IPS-18c (cell line): ENCODE measurements around the gene GMPPB.
"Not testable (repeated sequence)": the region's sequence is repeated elsewhere in the genome, so short reads cannot be mapped to it uniquely, and the experiment has no call there.

Source experiments
- H3K4me3 ChIP-seq: 2 replicates; pipeline ENCODE4 v1.7.0; 2013; ENCODE audit warnings: low read depth, mild to moderate bottlenecking, low read length, moderate library complexity; ENCODE audit not compliant: insufficient read depth
- H3K9me3 ChIP-seq: one replicate; pipeline ENCODE4 v1.6.1; 2013; ENCODE audit warnings: mild to moderate bottlenecking, low read length, moderate library complexity; ENCODE audit not compliant: control insufficient read depth, insufficient read depth

Gene GMPPB

GRCh38 chr3:49723628-49724551 is at the start of gene GMPPB:
Gene GMPPB (minus strand): TSS chr3:49723951. CDS start chr3:49723726, 225 bp downstream.
- H3K9me3 ChIP-seq, result no peaks in the 10 kb centered on the region
- peak within 1 kb of the TSS; percentile 86 for H3K4me3 ChIP-seq

DNA sequence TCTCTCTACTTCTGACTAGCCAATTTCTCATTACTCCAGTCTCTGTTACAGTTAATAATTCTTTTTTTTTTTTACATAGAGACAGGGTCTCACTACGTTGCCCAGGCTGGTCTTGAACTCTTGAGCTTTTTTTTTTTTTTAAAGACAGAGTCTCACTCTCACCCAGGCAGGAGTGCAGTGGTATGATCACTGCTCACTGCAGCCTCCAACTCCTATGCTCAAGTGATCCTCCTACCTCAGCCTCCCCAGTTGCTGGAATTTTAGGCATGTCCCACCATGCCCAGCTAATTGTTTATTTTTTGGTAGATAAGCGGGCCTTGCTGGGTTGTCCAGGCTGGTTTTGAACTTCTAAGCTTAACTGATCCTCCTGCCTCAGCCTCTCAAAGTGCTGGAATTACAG is 49.0 kb upstream of the GMPPB start:
- Histone ChIP-seq H3K4me3 (no peak overlapping the region), H3K9me3 (no peaks in the 10 kb centered on the region)

DNA sequence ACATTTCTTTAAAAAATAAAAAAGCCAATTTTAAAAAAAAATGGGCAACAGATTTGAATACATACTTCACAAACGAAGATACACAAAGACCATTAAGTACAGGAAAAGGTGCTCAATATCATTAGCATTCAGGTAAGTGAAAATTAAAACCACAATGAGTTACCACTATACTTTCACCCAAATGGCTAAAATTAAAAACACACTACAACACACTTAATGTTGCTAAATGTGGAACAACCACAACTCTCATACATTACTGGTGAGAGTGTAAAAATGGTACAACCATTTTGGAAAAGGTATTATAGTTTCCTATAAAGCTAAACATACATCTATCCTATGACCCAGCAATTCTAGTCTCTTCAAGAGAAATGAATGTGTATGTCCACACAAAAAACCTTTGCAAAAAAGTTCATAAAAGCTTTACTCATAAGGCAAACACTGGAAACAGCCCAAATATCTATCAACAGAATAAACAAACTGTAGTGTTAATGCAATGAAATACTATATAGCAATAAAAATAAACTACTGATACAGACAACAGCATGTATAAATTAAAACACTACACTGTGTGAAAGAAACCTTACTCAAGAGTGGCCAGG is 47.7 kb upstream of the GMPPB start:
- H3K9me3 ChIP-seq, result no peaks in the 10 kb centered on the region
- H3K4me3 ChIP-seq, result no peak overlapping the region

DNA sequence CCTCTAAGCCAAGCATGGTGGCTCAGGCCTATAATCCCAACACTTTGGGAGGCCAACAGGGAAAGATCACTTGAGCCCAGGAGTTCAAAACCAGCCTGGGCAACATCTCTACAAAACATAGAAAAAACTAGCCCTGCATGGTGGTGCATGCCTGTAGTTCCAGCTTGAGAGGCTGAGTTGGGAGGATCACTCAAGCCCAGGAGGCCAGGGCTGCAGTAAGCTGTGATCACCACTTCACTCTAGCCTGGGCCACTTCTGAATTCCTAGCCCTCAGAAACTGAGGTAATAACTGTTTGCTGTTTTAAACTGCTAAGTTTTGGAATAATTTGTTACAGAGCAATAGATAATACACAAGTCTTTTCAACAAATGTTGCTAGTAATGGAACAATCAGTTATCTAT is 46.2 kb upstream of the GMPPB start:
- no peaks in the 10 kb centered on the region for H3K9me3 ChIP-seq
- H3K4me3 ChIP-seq, result no peak overlapping the region

DNA sequence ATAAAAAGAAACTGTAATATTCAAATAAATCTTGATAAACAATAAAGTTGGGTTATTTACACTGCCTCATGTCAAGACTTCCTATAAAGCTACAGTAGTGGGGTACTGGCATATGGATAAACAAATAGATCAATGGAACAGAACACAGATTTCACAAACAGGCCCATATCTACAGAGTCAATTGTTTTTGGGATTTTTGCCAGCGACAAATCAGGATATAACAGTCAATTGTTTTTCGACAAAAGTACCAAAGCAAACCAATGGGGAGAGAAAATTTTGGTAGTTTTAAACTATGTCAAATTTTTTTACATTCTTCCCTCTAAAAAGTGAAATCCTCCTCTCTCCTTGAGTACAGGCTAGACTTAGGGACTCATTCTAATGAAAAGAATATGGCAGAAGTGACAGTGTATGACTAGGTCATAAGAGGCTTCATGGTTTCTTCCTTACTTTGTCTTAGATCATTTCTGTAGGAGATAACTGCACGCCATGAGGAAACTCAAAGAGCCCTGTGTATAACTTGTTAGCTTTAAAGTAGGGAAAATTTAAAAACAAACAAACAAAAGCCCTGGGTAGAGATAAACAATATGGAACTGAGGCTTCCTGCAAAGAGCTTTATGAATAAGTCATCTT is 45.6 kb upstream of the GMPPB start:
- Histone ChIP-seq H3K9me3 (no peaks in the 10 kb centered on the region), H3K4me3 (no peak overlapping the region)

DNA sequence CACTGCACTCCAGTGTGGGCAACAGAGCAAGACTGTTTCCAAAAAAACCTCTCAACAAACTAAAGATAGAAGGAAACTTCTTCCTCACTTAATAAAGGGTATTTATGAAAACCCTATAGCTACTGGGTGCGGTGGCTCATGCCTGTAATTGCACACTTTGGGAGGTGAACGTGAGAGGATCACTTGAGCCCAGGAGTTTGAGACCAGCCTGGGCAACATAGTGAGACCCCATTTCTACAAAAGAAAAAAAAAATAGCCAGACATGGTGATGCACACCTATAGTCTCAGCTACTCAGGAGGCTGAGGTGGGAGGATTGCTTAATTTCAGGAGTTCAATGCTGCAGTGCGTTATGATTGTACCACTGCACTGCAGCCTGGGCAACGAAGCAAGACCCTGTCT is 40.2 kb upstream of the GMPPB start:
- Histone ChIP-seq H3K9me3 (no peaks in the 10 kb centered on the region), H3K4me3 (no peak overlapping the region)

DNA sequence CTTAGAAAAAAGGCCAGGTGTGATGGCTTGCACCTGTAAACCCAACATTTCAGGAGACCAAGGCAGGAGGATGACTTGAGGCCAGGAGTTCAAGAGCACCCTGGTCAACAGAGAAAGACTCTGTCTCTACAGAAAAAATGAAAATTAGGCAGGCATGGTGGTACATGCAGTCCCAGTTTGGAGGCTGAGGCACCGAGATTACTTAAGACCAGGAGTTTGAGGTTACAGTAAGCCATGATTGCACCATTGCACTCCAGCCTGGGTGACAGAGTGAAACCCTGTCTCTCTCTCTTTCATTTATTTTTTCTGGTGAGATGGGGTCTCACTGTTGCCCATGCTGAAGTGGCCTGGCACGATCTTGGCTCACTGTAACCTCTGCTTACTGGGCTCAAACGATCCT is 37.9 kb upstream of the GMPPB start:
- Histone ChIP-seq H3K4me3 (no peak overlapping the region), H3K9me3 (no peaks in the 10 kb centered on the region)

- no peaks in the 10 kb centered on the region for H3K9me3 ChIP-seq
- no peak overlapping the region for H3K4me3 ChIP-seq
Observed at GRCh38 chr3:49759226-49759625, 35.5 kb upstream of the GMPPB start.

DNA sequence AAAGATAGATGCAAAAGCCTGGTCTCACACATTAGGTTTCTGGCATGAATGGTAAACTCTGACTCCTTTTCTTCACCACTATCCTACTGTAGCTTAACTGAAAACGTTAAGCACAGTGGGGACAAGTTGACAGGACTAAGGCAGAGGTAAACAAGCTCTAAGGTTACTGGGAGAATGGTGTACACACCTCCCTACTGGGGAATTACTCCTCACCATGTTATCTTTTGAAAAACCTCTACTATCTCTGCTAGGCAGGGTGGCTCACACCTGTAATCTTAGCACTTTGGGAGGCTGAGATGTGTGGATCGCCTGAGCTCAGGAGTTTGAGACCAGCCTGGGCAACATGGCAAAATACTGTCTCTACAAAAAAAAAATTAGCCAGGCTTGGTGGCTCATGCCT is 33.4 kb upstream of the GMPPB start:
- no peak overlapping the region for H3K4me3 ChIP-seq
- no peaks in the 10 kb centered on the region for H3K9me3 ChIP-seq

GRCh38 chr3:49756036-49756435 is 32.3 kb upstream of the GMPPB start:
- no peaks in the 10 kb centered on the region for H3K9me3 ChIP-seq
- H3K4me3 ChIP-seq, result no peak overlapping the region

DNA sequence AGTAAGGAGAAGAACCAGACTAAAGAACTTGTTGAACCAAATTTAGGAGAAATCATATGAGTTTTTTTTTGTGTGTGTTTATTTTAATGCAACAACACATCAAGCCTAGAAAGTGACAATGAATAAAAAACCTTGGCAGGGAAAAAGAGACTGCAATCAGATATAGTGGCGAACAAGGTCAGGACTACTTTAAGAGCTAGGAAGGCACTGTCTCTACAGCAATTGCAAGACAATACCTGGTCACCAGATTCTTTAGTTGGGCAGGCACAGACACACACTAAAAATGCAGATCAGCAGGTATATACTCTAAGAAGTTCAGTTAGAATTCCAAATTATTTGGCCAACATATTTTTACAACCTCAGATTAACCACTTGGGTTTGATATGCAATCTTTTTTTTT is 30.8 kb upstream of the GMPPB start:
- H3K9me3 ChIP-seq, result no peaks in the 10 kb centered on the region
- no peak overlapping the region for H3K4me3 ChIP-seq

DNA sequence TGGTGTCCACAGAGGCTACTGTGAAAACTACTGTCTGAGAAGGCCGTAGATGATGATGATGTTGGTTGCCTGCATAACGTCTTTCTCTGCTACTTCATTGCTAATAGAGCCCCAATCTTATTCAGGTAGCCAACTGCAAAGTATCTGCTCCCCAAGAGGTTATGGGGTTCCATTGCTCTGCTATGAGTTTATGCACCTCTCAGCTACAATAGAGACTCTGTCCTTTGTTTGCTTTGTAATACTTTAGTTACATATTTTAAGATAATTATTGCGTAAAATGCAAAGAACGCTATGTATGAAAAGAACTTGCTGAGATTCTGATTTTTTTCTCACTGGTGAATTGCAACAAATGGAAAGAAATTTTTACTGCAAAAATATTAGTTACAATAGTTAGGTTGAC is 27.8 kb upstream of the GMPPB start:
- H3K9me3 ChIP-seq, result no peaks in the 10 kb centered on the region
- H3K4me3 ChIP-seq, result no peak overlapping the region

DNA sequence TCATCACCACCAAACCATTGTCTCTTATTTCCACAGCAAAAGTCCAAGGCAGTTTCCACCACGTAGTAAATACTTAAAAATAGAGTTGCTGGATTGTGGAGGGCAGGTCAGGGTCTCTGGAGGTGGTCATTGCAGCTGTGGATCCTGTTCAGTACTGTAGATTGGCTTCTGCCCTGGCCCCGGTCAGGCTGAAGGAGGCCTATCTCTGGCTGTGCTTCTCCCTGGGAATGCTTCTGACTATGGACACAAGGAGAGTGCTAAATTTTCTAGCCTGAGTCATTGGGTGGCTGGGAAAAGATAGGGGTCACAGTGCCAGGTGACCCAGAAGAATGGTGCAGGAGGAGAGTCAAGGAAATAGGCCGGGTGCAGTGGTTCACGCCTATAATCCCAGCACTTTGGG is 26.3 kb upstream of the GMPPB start:
- Histone ChIP-seq H3K4me3 (no peak overlapping the region), H3K9me3 (no peaks in the 10 kb centered on the region)

GRCh38 chr3:49748874-49749273 is 25.1 kb upstream of the GMPPB start:
- not testable (repeated sequence) for H3K9me3 ChIP-seq, H3K4me3 ChIP-seq

GRCh38 chr3:49747792-49748480 is 24.2 kb upstream of the GMPPB start:
- H3K4me3 ChIP-seq, result no peak overlapping the region
- no peaks in the 10 kb centered on the region for H3K9me3 ChIP-seq

DNA sequence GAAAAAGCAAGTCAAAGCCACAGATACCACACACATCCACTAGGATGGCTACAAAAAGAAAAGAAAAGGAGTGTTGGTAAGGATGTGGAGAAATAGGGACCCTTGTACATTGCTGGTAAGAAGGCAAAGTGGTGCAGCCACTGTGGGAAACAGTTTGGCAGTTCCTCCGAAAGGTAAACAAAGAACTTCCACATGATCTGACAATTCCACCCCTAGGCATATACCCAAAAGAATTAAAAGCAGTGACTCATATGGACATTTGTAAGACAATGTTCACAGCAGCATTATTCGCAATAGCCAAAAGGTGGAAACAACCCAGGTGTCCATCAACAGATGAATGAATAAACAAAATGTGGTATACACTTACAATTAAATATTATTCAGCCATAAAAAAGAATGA is 22.2 kb upstream of the GMPPB start:
- Histone ChIP-seq H3K4me3 (no peak overlapping the region), H3K9me3 (no peaks in the 10 kb centered on the region)

- Histone ChIP-seq H3K9me3 (peaks cover 2% of the 10 kb centered on the region), H3K4me3 (no peak overlapping the region)
Observed at GRCh38 chr3:49740427-49740826, 16.7 kb upstream of the GMPPB start.
